Mesothelial cell of epicardium (in vitro differentiated cells): ENCODE results near the gene TACSTD2. TPM values are rescaled to one million over a fixed set of nuclear protein-coding genes. Genes with fewer than 3 reads are reported as not detected.
"Not testable (repeated sequence)": the region's sequence is repeated elsewhere in the genome, so short reads cannot be mapped to it uniquely, and the experiment has no call there.

ENCODE experiments used
- DNase-seq, 2 experiments: peaks; one replicate each; pipeline ENCODE4 v3.0.0; 2021; ENCODE audit warnings: low spot score in 2 of 2; ENCODE audit not compliant: unreplicated experiment in 2 of 2
- H3K27ac Mint-ChIP-seq: 2 replicates; pipeline ENCODE4 v1.8.0; 2021; ENCODE audit warnings: mixed read lengths
- H3K27me3 Mint-ChIP-seq: 2 replicates; pipeline ENCODE4 v1.8.0; 2021; ENCODE audit warnings: low read depth, mixed read lengths
- H3K36me3 Mint-ChIP-seq: 2 replicates; pipeline ENCODE4 v1.8.0; 2021; ENCODE audit warnings: mixed read lengths
- H3K4me1 Mint-ChIP-seq: 2 replicates; pipeline ENCODE4 v1.8.0; 2021; ENCODE audit warnings: mixed read lengths
- H3K4me3 Mint-ChIP-seq: 2 replicates; pipeline ENCODE4 v1.8.0; 2021; ENCODE audit warnings: mild to moderate bottlenecking, moderate library complexity, mixed read lengths
- H3K9me3 Mint-ChIP-seq: 2 replicates; pipeline ENCODE4 v1.8.0; 2021; ENCODE audit warnings: mixed read lengths
- CTCF ChIP-seq: fragments of 200-600 bp; sonication (generic); IDR thresholded peaks from one replicate; pipeline ENCODE4 v1.5.0; 2021; ENCODE audit warnings: antibody characterized with exemption; ENCODE audit not compliant: unreplicated experiment
- total RNA-seq: library from RNA; stranded (reverse); gene quantifications from 3 replicates; pipeline ENCODE4 v1.2.1, GENCODE V29; 2021

The TACSTD2 gene
- total RNA-seq, 1 donor from 2014 or later: 22.7 TPM

GRCh38 chr1:58561633-58562032 is 15.4 kb downstream of the TACSTD2 start:
- Mint-ChIP-seq H3K27ac (no peak overlapping the region), H3K4me3 (no peak overlapping the region), H3K36me3 (no peaks in the 10 kb centered on the region), H3K9me3 (peaks cover 16% of the 10 kb centered on the region), H3K27me3 (no peaks in the 10 kb centered on the region), H3K4me1 (no peaks in the 10 kb centered on the region)
- no peak for DNase-seq
- no peak for TF ChIP-seq CTCF

- H3K9me3 Mint-ChIP-seq: peaks cover 6% of the 10 kb centered on the region
Measured at GRCh38 chr1:58555393-58555792, 21.7 kb downstream of the TACSTD2 start.

GRCh38 chr1:58551186-58552140 is 25.6 kb downstream of the TACSTD2 start:
- Mint-ChIP-seq H3K4me1 (peaks cover 38% of the 10 kb centered on the region), H3K9me3 (no peaks in the 10 kb centered on the region), H3K27ac (peak overlapping the region; percentile 45), H3K4me3 (no peak overlapping the region), H3K36me3 (no peaks in the 10 kb centered on the region), H3K27me3 (no peaks in the 10 kb centered on the region)
- no peak for TF ChIP-seq CTCF
- no peak for DNase-seq

More at GRCh38 chr1:58555393-58555792, 21.7 kb downstream of the TACSTD2 start:
- TF ChIP-seq CTCF: no peak
- Mint-ChIP-seq H3K4me1 (peaks cover 16% of the 10 kb centered on the region), H3K4me3 (no peak overlapping the region), H3K27ac (no peak overlapping the region), H3K36me3 (no peaks in the 10 kb centered on the region), H3K27me3 (no peaks in the 10 kb centered on the region)
- DNase-seq: no peak

- not testable (repeated sequence) for H3K9me3 Mint-ChIP-seq, H3K27me3 Mint-ChIP-seq, H3K4me3 Mint-ChIP-seq, DNase-seq, H3K36me3 Mint-ChIP-seq
- Mint-ChIP-seq H3K4me1 (peaks cover 50% of the 10 kb centered on the region), H3K27ac (peak overlapping the region; percentile 90)
Measured at GRCh38 chr1:58549291-58549690, 27.8 kb downstream of the TACSTD2 start.

GRCh38 chr1:58548371-58548770 is 28.7 kb downstream of the TACSTD2 start:
- no peak for DNase-seq

More at GRCh38 chr1:58548371-58548770, 28.7 kb downstream of the TACSTD2 start:
- Mint-ChIP-seq H3K27ac (peak overlapping the region; percentile 90), H3K4me1 (peaks cover 51% of the 10 kb centered on the region), H3K4me3 (no peak overlapping the region), H3K27me3 (no peaks in the 10 kb centered on the region), H3K36me3 (no peaks in the 10 kb centered on the region), H3K9me3 (no peaks in the 10 kb centered on the region)
- TF ChIP-seq CTCF: no peak
